SKM-1 treated with dmso at 0.1 percent for 144 hours (cell line): Measurements from ENCODE around the gene EFL1.
A peak's percentile ranks its signal among the peaks of the same experiment; 100 is the strongest.

Experiments used
- DNase-seq: peaks from one replicate; lab custom pipeline; 2025; ENCODE audit not compliant: unreplicated experiment; lab: John Stamatoyannopoulos, UW

The EFL1 gene

GRCh38 chr15:82168296-82168695 is 94.2 kb downstream of the EFL1 start:
- DNase-seq, result no peak

GRCh38 chr15:82165948-82166376 is 96.6 kb downstream of the EFL1 start:
- no peak for DNase-seq

DNA sequence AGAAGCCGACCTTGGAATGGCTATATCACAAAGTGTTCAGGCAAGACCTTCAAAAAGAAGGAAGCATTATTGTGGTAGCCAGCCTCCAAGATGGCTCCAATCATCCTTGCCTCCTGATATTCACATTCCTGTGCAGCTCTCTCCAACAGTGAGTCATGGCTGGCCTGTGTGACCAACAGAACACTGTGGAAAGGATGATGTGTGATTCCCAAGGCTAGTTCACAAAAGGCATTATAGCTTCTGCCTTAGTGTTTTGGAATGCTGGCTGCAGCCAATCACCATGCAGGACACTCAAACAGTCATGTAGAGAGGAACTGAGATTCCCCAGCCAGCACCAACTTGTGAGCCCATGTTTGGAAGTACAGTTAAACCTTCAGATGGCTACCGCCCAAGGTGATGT is 102.6 kb downstream of the EFL1 start:
- DNase-seq, result no peak

GRCh38 chr15:82158811-82159210 is 103.7 kb downstream of the EFL1 start:
- DNase-seq, result no peak

DNA sequence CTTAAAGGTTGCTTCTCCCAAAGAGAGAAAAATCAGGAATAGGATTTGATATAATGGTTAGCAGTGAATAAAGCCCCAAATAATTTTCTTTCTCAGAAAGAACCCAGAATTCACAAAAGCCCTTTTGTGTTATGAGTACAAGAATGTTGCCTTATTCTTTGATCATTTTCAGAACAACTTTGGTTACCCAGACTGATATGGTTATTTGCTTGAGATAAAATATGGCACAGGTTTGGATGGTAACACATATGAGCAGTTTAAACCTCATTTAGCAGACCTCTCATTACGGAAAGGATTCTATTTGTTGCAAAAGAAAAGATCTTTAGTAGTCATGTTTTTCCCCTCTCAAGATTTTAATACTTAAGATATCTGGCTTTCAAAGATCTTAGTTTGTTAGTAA is 111.9 kb downstream of the EFL1 start:
- DNase-seq, result no peak

GRCh38 chr15:82146990-82147461 is 115.5 kb downstream of the EFL1 start:
- no peak for DNase-seq

DNA sequence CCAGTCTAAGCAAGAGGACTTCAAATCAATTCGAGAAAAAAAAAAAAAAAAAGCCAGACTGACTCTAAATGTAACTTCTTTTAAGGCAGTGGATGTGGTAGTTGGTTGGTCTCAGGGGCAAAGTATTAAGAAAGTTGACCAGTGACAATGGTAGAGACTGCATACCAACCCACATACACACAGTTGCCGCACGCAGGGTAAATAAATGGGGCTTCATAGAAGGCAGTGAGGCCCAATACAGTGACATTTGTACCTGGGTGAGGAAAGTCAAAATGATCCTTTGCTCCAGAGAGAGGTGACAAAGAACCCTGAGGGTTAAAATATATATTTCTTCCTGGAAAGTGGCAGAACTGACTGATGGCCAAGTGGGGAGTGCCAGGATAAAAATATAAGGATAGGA is 116.0 kb downstream of the EFL1 start:
- no peak for DNase-seq

DNA sequence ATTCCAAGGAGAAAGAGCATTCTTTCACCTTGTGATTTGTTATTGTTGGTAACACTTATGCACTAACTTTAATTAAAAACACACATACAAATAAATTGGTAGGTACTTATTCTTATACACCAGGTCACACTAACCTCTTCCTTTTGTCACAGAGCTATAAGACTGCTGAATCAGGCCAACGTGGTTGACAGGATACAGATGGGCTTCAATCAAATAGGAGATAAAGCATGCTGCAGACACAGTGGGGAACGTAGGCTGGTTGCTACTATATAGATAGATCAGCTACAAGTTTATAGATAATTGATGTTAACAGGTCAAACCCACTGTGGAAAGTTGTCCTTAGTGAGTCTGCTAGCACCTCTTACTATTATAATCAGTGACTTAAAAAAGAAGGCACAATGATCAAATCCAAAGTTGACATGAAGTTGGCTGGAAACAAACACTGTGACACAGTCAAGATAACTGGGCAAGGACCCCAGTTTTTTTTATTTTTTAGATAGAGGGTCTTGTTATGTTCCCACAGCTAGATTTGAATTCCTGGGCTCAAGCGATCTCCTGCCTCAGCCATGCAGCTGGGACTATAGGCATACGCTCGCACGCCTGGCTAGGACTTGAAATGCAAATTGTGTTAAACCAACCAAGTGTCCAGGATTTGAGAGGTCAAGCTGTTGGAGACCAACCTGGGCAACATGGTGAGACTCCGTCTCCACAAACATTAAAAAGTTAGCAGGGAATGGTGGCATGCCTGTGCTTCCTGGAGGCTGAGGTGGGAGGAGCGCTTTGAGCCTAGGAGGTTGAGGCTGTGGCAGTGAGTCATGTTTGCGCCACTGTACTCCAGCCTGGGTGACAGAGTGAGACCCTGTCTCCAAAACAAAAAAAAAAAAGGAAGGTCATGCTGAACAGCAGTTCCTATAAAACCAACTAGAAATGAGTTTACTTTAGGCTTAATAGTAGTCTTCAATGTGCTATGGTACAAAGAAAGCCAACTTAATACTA is 118.8 kb downstream of the EFL1 start:
- no peak for DNase-seq

GRCh38 chr15:82140886-82141285 is 121.6 kb downstream of the EFL1 start:
- DNase-seq, result no peak

GRCh38 chr15:82139823-82140268 is 122.7 kb downstream of the EFL1 start:
- DNase-seq, result peak; percentile 35

DNA sequence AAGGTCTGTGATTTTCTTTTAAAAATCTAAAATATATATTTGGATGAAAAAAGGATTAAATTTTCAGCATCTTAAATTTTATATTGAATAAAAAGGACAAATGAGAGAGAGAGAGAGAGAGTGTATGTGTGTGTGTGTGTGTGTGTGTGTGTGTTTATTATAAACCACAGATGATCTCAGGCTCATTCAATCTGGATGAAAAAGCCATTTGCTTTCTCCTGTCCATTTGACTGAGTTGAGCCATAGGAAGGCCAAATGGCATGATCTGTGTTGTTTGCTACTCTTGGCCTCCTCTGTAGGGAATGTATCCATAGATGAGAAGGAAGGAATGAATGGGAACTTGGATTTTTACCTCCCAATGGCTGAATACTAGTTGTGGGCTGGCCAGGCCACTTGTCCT is 124.2 kb downstream of the EFL1 start:
- no peak for DNase-seq

DNA sequence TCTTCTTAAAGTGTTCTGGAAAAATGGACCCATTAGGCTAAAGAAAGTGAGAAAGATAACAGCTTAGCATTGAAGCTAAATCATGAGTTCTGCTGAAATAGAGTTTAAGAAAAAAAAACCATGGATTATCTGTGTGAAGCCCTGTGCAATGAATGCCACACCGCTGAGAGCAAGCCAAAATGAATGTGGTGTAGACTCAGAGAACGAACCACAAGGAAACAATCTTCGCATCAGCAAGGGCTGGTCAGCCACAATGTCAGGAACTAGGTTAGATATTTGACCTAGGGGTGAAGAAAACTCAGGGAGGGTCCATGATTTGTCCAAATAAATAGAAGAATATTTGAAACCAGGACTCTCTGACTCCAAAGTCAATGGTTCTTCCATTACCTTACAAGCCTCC is 125.3 kb downstream of the EFL1 start:
- DNase-seq, result no peak

- DNase-seq, result no peak
These were observed 126.4 kb downstream of the EFL1 start for GRCh38 chr15:82136120-82136519.

GRCh38 chr15:82135638-82136037 is 126.9 kb downstream of the EFL1 start:
- no peak for DNase-seq

DNA sequence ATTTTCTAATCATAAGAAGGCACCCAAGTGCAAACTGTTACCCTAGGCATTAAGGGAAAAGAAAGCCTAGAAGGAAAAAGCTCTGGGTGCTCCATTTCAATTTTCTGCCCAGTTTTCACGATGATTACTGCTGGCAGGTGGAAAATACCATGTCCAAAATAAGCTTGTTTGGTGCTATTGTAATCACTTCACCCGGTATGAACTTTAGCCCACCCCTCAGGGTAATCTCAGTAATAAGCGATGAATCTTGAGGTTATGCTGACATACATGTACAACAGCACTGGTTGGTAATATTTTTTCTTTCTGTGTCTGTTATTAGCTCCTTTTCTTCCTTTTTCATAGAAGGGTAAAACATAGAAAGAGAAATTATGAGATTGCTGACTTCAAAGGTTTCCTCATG is 128.1 kb downstream of the EFL1 start:
- no peak for DNase-seq

DNA sequence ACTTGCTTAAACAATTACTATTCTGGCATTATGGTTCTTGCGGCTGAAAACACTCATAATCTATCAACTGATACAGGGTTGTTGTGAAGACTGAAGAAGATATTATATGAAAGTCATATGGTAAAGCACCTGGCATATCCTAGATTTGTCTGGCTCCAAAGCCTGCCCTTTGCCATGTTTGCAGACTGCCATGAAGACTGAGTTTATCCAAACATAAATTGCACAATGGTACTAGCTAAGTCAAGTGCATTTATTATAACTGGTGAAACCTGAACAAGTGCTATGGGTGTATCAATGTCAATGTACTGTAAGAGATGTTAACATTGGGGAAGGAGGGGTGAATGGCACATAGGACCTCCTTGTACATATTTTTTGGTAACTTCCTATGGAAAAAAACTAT is 129.3 kb downstream of the EFL1 start:
- no peak for DNase-seq

- no peak for DNase-seq
These were observed 129.8 kb downstream of the EFL1 start for GRCh38 chr15:82132742-82133141.

GRCh38 chr15:82132096-82132495 is 130.4 kb downstream of the EFL1 start:
- DNase-seq, result no peak

GRCh38 chr15:82130248-82130647 is 132.3 kb downstream of the EFL1 start:
- no peak for DNase-seq

DNA sequence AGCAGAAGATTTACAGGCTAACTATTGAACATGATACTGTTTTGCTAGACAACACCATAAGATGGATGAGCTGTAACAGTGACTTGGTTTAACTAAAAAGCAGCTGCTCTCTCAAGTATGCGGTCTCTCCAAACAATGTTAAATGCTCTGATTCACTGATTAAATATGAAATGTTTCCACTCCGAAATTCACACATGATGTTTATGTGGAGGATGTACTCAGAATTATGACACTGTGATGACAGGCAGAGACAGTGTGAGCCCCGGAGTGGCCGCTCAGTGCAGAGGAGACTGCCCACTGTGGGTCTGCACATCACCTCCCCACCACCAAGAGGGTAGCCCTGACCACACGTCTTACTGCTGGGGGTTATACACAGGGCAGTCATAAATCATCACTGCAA is 132.8 kb downstream of the EFL1 start:
- DNase-seq, result no peak

DNA sequence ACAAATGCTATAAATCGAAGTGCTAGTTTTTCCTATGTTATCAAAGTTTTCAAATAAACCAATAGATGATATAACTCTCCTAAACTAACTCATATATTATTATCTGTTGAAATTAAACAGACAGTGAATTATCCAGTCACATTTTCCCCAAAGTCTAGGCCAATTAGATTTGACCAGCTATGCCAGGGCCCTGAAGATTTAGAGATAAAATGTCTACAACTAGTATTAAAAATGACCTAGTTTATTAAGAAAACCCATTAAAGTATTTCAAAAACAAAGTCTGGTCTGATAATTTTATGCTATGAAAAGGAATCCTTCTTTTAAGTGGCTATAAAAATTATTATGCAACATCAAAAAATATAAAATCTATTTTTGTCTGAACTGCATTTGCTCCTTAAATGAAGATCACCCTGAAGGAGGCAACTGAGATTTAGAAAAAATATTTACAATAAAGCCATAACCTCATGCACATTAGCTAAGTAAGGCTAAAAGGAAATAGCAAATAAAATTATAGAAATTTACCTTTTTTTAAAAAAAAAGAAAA is 133.3 kb downstream of the EFL1 start:
- DNase-seq, result no peak

- peak; percentile 1 for DNase-seq
These were observed 134.0 kb downstream of the EFL1 start for GRCh38 chr15:82128401-82129148.
